GM18858 (cell line): Measurements from ENCODE around the gene TPST1.
"Not testable (repeated sequence)": the region's sequence is repeated elsewhere in the genome, so short reads cannot be mapped to it uniquely, and the experiment has no call there.

ENCODE experiments used
- ATAC-seq: cut with Tn5 transposase; IDR thresholded peaks from one replicate; pipeline ENCODE4 v1.9.1; 2021; ENCODE audit not compliant: unreplicated experiment

The TPST1 gene

GRCh38 chr7:66204822-66205740 lies at the start of gene TPST1:
TSS of gene TPST1 (plus strand) at chr7:66205334. CDS start at chr7:66240426, 35,092 bp downstream.
- ATAC-seq, result peak; percentile 96

- not testable (repeated sequence) for ATAC-seq
Measured at GRCh38 chr7:66156035-66156434, 49.1 kb upstream of the TPST1 start.

- no peak for ATAC-seq
Measured at GRCh38 chr7:66157060-66157459, 48.1 kb upstream of the TPST1 start.

- ATAC-seq, result no peak
Measured at GRCh38 chr7:66162622-66163021, 42.5 kb upstream of the TPST1 start.

GRCh38 chr7:66163186-66163610 lies 41.9 kb upstream of the TPST1 start:
- no peak for ATAC-seq

- no peak for ATAC-seq
Measured at GRCh38 chr7:66164356-66164755, 40.8 kb upstream of the TPST1 start.

- no peak for ATAC-seq
Measured at GRCh38 chr7:66167773-66168387, 37.3 kb upstream of the TPST1 start.

GRCh38 chr7:66169616-66170015 lies 35.5 kb upstream of the TPST1 start:
- ATAC-seq, result no peak

- ATAC-seq, result no peak
Measured at GRCh38 chr7:66170309-66171231, 34.6 kb upstream of the TPST1 start.

- not testable (repeated sequence) for ATAC-seq
Measured at GRCh38 chr7:66172536-66173401, 32.4 kb upstream of the TPST1 start.

- no peak for ATAC-seq
Measured at GRCh38 chr7:66173856-66174255, 31.3 kb upstream of the TPST1 start.

GRCh38 chr7:66175006-66175405 lies 30.1 kb upstream of the TPST1 start:
- ATAC-seq, result not testable (repeated sequence)

- ATAC-seq, result no peak
Measured at GRCh38 chr7:66176914-66177313, 28.2 kb upstream of the TPST1 start.

- no peak for ATAC-seq
Measured at GRCh38 chr7:66178258-66178657, 26.9 kb upstream of the TPST1 start.

- no peak for ATAC-seq
Measured at GRCh38 chr7:66181329-66181728, 23.8 kb upstream of the TPST1 start.

GRCh38 chr7:66181845-66182244 lies 23.3 kb upstream of the TPST1 start:
- no peak for ATAC-seq

GRCh38 chr7:66182920-66183319 lies 22.2 kb upstream of the TPST1 start:
- no peak for ATAC-seq

GRCh38 chr7:66183700-66184099 lies 21.4 kb upstream of the TPST1 start:
- no peak for ATAC-seq

GRCh38 chr7:66185680-66186187 lies 19.4 kb upstream of the TPST1 start:
- ATAC-seq, result no peak

- ATAC-seq, result no peak
Measured at GRCh38 chr7:66186991-66187390, 18.1 kb upstream of the TPST1 start.
